ENCODE measurements around the gene UNC5B. TPM values are rescaled to one million over a fixed set of nuclear protein-coding genes. Genes with fewer than 3 reads are reported as not detected.

Gene UNC5B
- total RNA-seq, 1 experiment from 2014 or later, result 22.0 TPM

- RAD21 ChIA-PET (ENCODE audit: low non-redundant PET in 1 of 2, low total read pairs in 2 of 2, uncharacterized antibody in 2 of 2, unreplicated experiment in 2 of 2), result no interaction called here
- H3K36me3 ChIP-seq (ENCODE audit: control insufficient read depth in 1 of 2, insufficient read depth in 2 of 2, low read length in 2 of 2), result no peaks in the 10 kb centered on the region
- H4K20me1 ChIP-seq (ENCODE audit: insufficient read depth), result no peaks in the 10 kb centered on the region
- no peaks in the 10 kb centered on the region for H3K27me3 ChIP-seq (ENCODE audit: insufficient read depth, low read length)
- H3K4me1 ChIP-seq (ENCODE audit: control insufficient read depth in 1 of 2, insufficient read depth in 2 of 2, low read length in 2 of 2), result peaks cover 19 to 29% of the 10 kb centered on the region in 2 experiments; a peak in 3 of 4 replicates
- H3K9me2 ChIP-seq (ENCODE audit: insufficient read depth), result no peaks in the 10 kb centered on the region
- no peak overlapping the region for H3K4me2 ChIP-seq (ENCODE audit: low read length)
- POLR2A ChIA-PET, result no interaction called here
- intact Hi-C loops (cut with micrococcal nuclease), result no loop called here
- no peak overlapping the region for H3K27ac ChIP-seq (ENCODE audit: low read depth, low read length)
- ATAC-seq, result no peak
- no peak for DNase-seq (ENCODE audit: low read depth, low spot score)
- H2AFZ ChIP-seq (ENCODE audit: low read depth, low read length, poor library complexity, severe bottlenecking), result no peak overlapping the region
- no peaks in the 10 kb centered on the region for H3K79me2 ChIP-seq (ENCODE audit: insufficient read depth, low read length)
- H3K4me3 ChIP-seq (replicated peaks in 1 of 2; ENCODE audit: low read depth in 1 of 2, low read length in 2 of 2), result no peak overlapping the region
- CTCF ChIA-PET, result interaction anchor here (0.7 to 2.0 kb wide), 2 partner anchors 257 to 364 kb away, joined by 3 to 7 read pairs; no protein-coding TSS in a partner anchor
- no peak overlapping the region for H3K9ac ChIP-seq (ENCODE audit: low read length)
- no TSS peak for BruUV-seq (replicated peaks)
- TF ChIP-seq YY1 (IDR thresholded peaks at IDR 0.05; ENCODE audit: extremely low read depth, insufficient replicate concordance, low read depth, low read length), result no peak
- TF ChIP-seq TCF7L2 (IDR thresholded peaks at IDR 0.05; ENCODE audit: borderline replicate concordance, extremely low read depth, insufficient read depth, insufficient read length), result no peak
- TF ChIP-seq POLR2AphosphoS5 (IDR thresholded peaks at IDR 0.05; ENCODE audit: low read depth, low read length), result no peak
- TF ChIP-seq EGR1 (IDR thresholded peaks at IDR 0.05; ENCODE audit: low read depth), result no peak
- no peak for TF ChIP-seq MAX (IDR thresholded peaks at IDR 0.05)
- no peak for TF ChIP-seq SP1 (IDR thresholded peaks at IDR 0.05; ENCODE audit: low read depth)
- TF ChIP-seq CEBPB (IDR thresholded peaks at IDR 0.05; ENCODE audit: low read depth), result no peak
- no peak for TF ChIP-seq ZFX (IDR thresholded peaks at IDR 0.05)
- TF ChIP-seq FOSL1 (IDR thresholded peaks at IDR 0.05; ENCODE audit: low read depth), result no peak
- TF ChIP-seq ZNF274 (IDR thresholded peaks at IDR 0.05; ENCODE audit: low read depth, low read length), result no peak
- no peak for TF ChIP-seq ZBTB33 (IDR thresholded peaks at IDR 0.05; ENCODE audit: extremely low read depth, insufficient replicate concordance, low read length)
- no peak for TF ChIP-seq RAD21 (IDR thresholded peaks at IDR 0.05; ENCODE audit: low read depth)
- TF ChIP-seq SRF (IDR thresholded peaks at IDR 0.05; ENCODE audit: low read depth), result no peak
- no peak for TF ChIP-seq EZH2phosphoT487 (IDR thresholded peaks at IDR 0.05; ENCODE audit: borderline replicate concordance)
- no peak for TF ChIP-seq CBX3 (IDR thresholded peaks at IDR 0.05; ENCODE audit: low read depth)
- no peak for TF ChIP-seq JUND (IDR thresholded peaks at IDR 0.05)
- no peak for TF ChIP-seq REST (IDR thresholded peaks at IDR 0.05; ENCODE audit: low read depth)
- no peaks in the 10 kb centered on the region for H3K9me3 ChIP-seq (ENCODE audit: control insufficient read depth in 1 of 2, insufficient read depth in 1 of 2, low read depth in 1 of 2, low read length in 2 of 2)
Measured at GRCh38 chr10:71266918-71267442, 54.6 kb downstream of the UNC5B start.

All from HCT116 (cell line).